ENCODE results near the gene GRID2. TPM values are rescaled to one million over a fixed set of nuclear protein-coding genes. Genes with fewer than 3 reads are reported as not detected.

Gene GRID2
- total and polyA plus RNA-seq, 2 donors from 2014 or later, result 0.19 TPM; not detected in 1

DNA sequence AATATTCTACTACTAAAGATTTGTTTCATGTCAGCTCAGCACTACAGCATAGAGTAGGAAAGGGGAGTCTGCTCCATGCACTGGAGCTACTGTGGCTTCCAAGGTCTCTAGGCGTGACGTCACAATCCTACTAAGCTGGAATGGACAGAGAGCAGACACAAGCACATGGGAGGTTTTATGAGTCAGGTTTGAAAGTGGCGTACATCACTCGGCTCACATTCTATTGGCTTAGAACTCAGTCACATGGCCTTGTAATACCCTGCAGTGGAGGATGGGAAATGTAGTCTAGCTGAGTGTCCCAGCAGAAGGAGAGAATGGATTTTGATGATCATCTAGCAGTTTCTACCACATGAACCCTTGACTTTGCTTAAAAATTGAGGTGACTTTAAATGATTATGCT, 899.9 kb downstream of the GRID2 start:
- Histone ChIP-seq H3K36me3 (ENCODE audit: control insufficient read depth in 2 of 3, insufficient read depth in 3 of 3, low read length in 3 of 3) (no peaks in the 10 kb centered on the region), H3K9me3 (ENCODE audit: control insufficient read depth in 2 of 3, insufficient read depth in 1 of 3, low read length in 3 of 3) (peaks cover 0 to 2% (median 0%) of the 10 kb centered on the region in 3 donors), H3K4me3 (ENCODE audit: low read length in 3 of 3) (no peak overlapping the region), H3K27me3 (ENCODE audit: control insufficient read depth, insufficient read depth, low read length) (no peaks in the 10 kb centered on the region), H3K27ac (ENCODE audit: low read depth in 2 of 2, low read length in 2 of 2) (no peak overlapping the region), H3K9ac (ENCODE audit: low read length in 3 of 3) (no peak overlapping the region), H3K4me1 (ENCODE audit: control insufficient read depth in 2 of 3, insufficient read depth in 2 of 3, low read depth in 1 of 3, low read length in 3 of 3) (no peaks in the 10 kb centered on the region)
- FAIRE-seq, result no peak
- TF ChIP-seq, protein P1, sequence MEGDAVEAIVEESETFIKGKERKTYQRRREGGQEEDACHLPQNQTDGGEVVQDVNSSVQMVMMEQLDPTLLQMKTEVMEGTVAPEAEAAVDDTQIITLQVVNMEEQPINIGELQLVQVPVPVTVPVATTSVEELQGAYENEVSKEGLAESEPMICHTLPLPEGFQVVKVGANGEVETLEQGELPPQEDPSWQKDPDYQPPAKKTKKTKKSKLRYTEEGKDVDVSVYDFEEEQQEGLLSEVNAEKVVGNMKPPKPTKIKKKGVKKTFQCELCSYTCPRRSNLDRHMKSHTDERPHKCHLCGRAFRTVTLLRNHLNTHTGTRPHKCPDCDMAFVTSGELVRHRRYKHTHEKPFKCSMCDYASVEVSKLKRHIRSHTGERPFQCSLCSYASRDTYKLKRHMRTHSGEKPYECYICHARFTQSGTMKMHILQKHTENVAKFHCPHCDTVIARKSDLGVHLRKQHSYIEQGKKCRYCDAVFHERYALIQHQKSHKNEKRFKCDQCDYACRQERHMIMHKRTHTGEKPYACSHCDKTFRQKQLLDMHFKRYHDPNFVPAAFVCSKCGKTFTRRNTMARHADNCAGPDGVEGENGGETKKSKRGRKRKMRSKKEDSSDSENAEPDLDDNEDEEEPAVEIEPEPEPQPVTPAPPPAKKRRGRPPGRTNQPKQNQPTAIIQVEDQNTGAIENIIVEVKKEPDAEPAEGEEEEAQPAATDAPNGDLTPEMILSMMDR (IDR thresholded peaks at IDR 0.05; ENCODE audit: borderline replicate concordance, extremely low read depth, insufficient read depth), result no peak
- intact Hi-C loops (cut with DNase I), result no loop called here
- no peak for DNase-seq

DNA sequence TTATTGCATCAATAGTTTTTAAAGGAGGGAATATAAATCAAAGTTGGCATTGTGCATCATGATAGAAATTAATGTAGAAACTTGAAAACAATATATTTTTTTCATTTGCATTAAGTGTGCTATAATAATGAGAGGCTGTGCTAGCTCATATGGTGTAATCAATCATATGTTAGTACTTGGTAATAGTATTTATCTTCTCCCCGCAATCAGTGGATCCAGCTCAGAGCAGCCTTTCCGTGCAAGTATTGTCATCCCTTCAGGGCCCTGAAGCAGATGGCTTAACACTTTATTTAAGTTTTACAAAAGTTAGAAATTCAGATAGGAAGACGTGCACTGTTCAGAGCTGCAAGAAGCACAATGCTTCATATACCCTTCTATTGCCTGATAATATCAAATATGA, 908.5 kb downstream of the GRID2 start:
- intact Hi-C loops (cut with DNase I), result no loop called here
- no peaks in the 10 kb centered on the region for H3K36me3 ChIP-seq (ENCODE audit: control insufficient read depth in 2 of 3, insufficient read depth in 3 of 3, low read length in 3 of 3)
- H3K9ac ChIP-seq (ENCODE audit: low read length in 3 of 3), result no peak overlapping the region
- no peaks in the 10 kb centered on the region for H3K4me1 ChIP-seq (ENCODE audit: control insufficient read depth in 2 of 3, insufficient read depth in 2 of 3, low read depth in 1 of 3, low read length in 3 of 3)
- TF ChIP-seq, protein P1 (IDR thresholded peaks at IDR 0.05; ENCODE audit: borderline replicate concordance, extremely low read depth, insufficient read depth), result no peak
- no peak overlapping the region for H3K27ac ChIP-seq (ENCODE audit: low read depth in 2 of 2, low read length in 2 of 2)
- H3K27me3 ChIP-seq (ENCODE audit: control insufficient read depth, insufficient read depth, low read length), result no peaks in the 10 kb centered on the region
- no peaks in the 10 kb centered on the region for H3K9me3 ChIP-seq (ENCODE audit: control insufficient read depth in 2 of 3, insufficient read depth in 1 of 3, low read length in 3 of 3)
- H3K4me3 ChIP-seq (ENCODE audit: low read length in 3 of 3), result no peak overlapping the region
- DNase-seq, result no peak
- no peak for FAIRE-seq

DNA sequence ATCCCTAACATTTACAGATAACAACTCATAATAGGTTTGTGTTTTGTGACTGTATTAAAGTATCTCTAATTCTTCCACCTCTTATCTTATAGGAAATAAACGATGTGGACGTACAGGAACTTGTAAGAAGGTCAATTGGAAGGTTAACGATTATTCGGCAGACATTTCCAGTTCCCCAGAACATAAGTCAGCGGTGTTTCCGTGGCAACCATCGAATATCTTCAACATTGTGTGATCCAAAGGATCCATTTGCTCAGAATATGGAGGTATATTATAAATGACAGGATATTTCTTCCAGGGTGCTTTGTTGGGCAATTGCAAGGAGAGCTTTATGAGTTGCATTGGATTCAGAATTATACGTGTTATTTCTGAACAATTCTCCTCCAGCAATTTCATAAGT, 912.9 kb downstream of the GRID2 start:
- no peak for FAIRE-seq
- Histone ChIP-seq H3K27me3 (ENCODE audit: control insufficient read depth, insufficient read depth, low read length) (no peaks in the 10 kb centered on the region), H3K4me3 (ENCODE audit: low read length in 3 of 3) (no peak overlapping the region), H3K4me1 (ENCODE audit: control insufficient read depth in 2 of 3, insufficient read depth in 2 of 3, low read depth in 1 of 3, low read length in 3 of 3) (no peaks in the 10 kb centered on the region), H3K36me3 (ENCODE audit: control insufficient read depth in 2 of 3, insufficient read depth in 3 of 3, low read length in 3 of 3) (no peaks in the 10 kb centered on the region), H3K9me3 (ENCODE audit: control insufficient read depth in 2 of 3, insufficient read depth in 1 of 3, low read length in 3 of 3) (no peaks in the 10 kb centered on the region), H3K9ac (ENCODE audit: low read length in 3 of 3) (no peak overlapping the region), H3K27ac (ENCODE audit: low read depth in 2 of 2, low read length in 2 of 2) (no peak overlapping the region)
- intact Hi-C loops (cut with DNase I), result no loop called here
- TF ChIP-seq, protein P1 (IDR thresholded peaks at IDR 0.05; ENCODE audit: borderline replicate concordance, extremely low read depth, insufficient read depth), result no peak
- no peak for DNase-seq

DNA sequence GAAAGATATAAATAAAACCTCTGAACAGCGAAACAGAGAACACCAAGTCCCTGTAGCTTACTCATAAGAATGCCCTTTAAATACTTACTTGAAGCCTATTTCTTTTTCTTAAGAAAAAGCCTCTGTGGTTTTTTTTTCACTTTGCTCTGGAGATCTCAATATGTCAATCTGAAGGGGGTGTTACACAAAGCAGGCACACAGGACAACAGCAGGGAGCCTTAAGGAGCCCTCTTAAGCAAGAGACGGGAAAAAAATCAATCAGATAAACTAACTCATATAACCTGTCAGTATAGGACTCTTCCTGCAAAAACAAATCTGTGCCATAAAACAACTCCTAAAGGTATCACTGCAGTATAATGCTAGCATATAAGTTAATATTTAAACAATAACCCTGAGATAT, 913.7 kb downstream of the GRID2 start:
- Histone ChIP-seq H3K4me3 (ENCODE audit: low read length in 3 of 3) (no peak overlapping the region), H3K36me3 (ENCODE audit: control insufficient read depth in 2 of 3, insufficient read depth in 3 of 3, low read length in 3 of 3) (no peaks in the 10 kb centered on the region), H3K4me1 (ENCODE audit: control insufficient read depth in 2 of 3, insufficient read depth in 2 of 3, low read depth in 1 of 3, low read length in 3 of 3) (no peaks in the 10 kb centered on the region), H3K9ac (ENCODE audit: low read length in 3 of 3) (no peak overlapping the region), H3K27ac (ENCODE audit: low read depth in 2 of 2, low read length in 2 of 2) (no peak overlapping the region), H3K9me3 (ENCODE audit: control insufficient read depth in 2 of 3, insufficient read depth in 1 of 3, low read length in 3 of 3) (no peaks in the 10 kb centered on the region), H3K27me3 (ENCODE audit: control insufficient read depth, insufficient read depth, low read length) (no peaks in the 10 kb centered on the region)
- DNase-seq (no peak), FAIRE-seq (no peak)
- intact Hi-C loops (cut with DNase I), result no loop called here
- TF ChIP-seq, protein P1 (IDR thresholded peaks at IDR 0.05; ENCODE audit: borderline replicate concordance, extremely low read depth, insufficient read depth), result no peak

All from kidney (tissue), 14 donors.